Uterine smooth muscle cell (primary cell): ENCODE results near the gene GPR45. TPM values are rescaled to one million over a fixed set of nuclear protein-coding genes. Genes with fewer than 3 reads are reported as not detected.

Source experiments
- total RNA-seq: library from RNA; depleted of rRNA; stranded (reverse); fragments of >200 nt; gene quantifications from 2 replicates; pipeline ENCODE4 v1.2.3, GENCODE V29; 2014

Gene GPR45
- total RNA-seq = not detected in 2 replicates

GRCh38 chr2:105241443-105241842 lies at the start of gene GPR45:
Gene GPR45, plus strand, starts transcription at chr2:105241743. Its CDS starts 116 bp downstream, at chr2:105241859.

Other genes with a start within 250 kb of the GPR45 start
- 28.5 and 38.6 TPM in 2 replicates for gene MRPS9, start 203.7 kb upstream of the GPR45 start, total RNA-seq
- 18.1 and 22.0 TPM in 2 replicates for gene TGFBRAP1, start 88.0 kb downstream of the GPR45 start, total RNA-seq
- 24.2 and 27.5 TPM in 2 replicates for gene C2orf49, start 95.8 kb downstream of the GPR45 start, total RNA-seq
- gene FHL2, start 157.3 kb downstream of the GPR45 start, total RNA-seq = 104 and 148 TPM in 2 replicates